Measurements from ENCODE around the gene KCTD17.
A peak's percentile ranks its signal among the peaks of the same experiment; 100 is the strongest.
"Not testable (repeated sequence)": the region's sequence is repeated elsewhere in the genome, so short reads cannot be mapped to it uniquely, and the experiment has no call there.

The KCTD17 gene

GRCh38 chr22:37067428-37067827, 15.9 kb downstream of the KCTD17 start:
- Mint-ChIP-seq H3K27me3 (peaks cover 16% of the 10 kb centered on the region), H3K4me1 (peaks cover 2% of the 10 kb centered on the region)

GRCh38 chr22:37068859-37069258, 17.3 kb downstream of the KCTD17 start:
- Mint-ChIP-seq H3K27ac (no peak overlapping the region), H3K4me3 (no peak overlapping the region), H3K36me3 (peaks cover 7% of the 10 kb centered on the region), H3K27me3 (peaks cover 16% of the 10 kb centered on the region), H3K4me1 (no peaks in the 10 kb centered on the region), H3K9me3 (no peaks in the 10 kb centered on the region)
- no peak for DNase-seq (ENCODE audit: low spot score in 2 of 2)
- no peak for ATAC-seq (ENCODE audit: low read depth)

More at GRCh38 chr22:37067428-37067827, 15.9 kb downstream of the KCTD17 start:
- peaks cover 9% of the 10 kb centered on the region for H3K36me3 Mint-ChIP-seq
- H3K9me3 Mint-ChIP-seq, result no peaks in the 10 kb centered on the region
- no peak overlapping the region for H3K27ac Mint-ChIP-seq
- DNase-seq (ENCODE audit: low spot score in 2 of 2) (no peak), ATAC-seq (ENCODE audit: low read depth) (no peak)
- no peak overlapping the region for H3K4me3 Mint-ChIP-seq

DNA sequence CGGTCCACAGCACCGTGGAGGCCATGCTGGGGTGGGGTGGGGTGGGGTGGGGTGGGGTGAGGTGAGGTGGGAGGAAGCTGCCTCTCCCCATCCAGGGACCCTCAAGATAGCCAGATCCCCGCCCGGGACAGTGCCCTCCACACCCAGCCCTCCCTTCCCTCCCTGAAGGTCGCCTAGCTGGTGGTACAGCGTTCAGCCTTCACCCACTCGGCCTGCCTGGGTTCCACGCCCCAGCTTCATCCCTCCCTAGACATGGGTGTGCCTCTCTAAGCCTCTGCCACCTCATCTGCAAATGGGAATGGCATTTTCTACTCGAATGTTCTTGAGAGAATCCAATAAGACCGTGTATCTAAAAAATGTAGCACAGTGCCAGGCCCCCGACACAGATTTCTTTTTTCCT, 17.8 kb downstream of the KCTD17 start:
- Mint-ChIP-seq H3K36me3 (peaks cover 5% of the 10 kb centered on the region), H3K4me1 (no peaks in the 10 kb centered on the region), H3K9me3 (no peaks in the 10 kb centered on the region), H3K27ac (no peak overlapping the region), H3K27me3 (peaks cover 16% of the 10 kb centered on the region), H3K4me3 (no peak overlapping the region)
- ATAC-seq (ENCODE audit: low read depth) (no peak), DNase-seq (ENCODE audit: low spot score in 2 of 2) (no peak)

DNA sequence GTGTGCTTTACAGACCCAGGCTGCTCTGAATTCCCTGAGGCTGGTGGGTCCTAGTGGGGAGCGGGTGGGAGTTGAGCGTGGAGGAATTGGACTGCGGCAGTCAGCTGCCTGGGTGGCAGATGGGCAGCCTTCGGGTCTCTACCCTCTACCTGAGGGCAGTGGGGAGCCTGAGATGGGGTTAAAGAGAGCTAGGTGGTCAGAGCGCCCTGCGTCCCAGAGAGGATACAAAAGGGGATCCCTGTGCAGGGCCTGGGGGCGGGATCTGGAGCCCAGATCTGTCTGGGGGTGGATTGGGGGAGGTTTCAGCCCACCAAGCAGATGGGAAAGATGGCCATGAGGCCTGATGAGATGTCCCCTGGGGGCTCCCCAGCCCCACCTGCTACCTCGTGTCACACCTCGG, 18.2 kb downstream of the KCTD17 start:
- no peak overlapping the region for H3K27ac Mint-ChIP-seq
- DNase-seq (ENCODE audit: low spot score in 2 of 2) (no peak), ATAC-seq (ENCODE audit: low read depth) (no peak)
- peaks cover 1% of the 10 kb centered on the region for H3K36me3 Mint-ChIP-seq
- peaks cover 16% of the 10 kb centered on the region for H3K27me3 Mint-ChIP-seq
- H3K9me3 Mint-ChIP-seq, result no peaks in the 10 kb centered on the region
- no peak overlapping the region for H3K4me3 Mint-ChIP-seq
- H3K4me1 Mint-ChIP-seq, result no peaks in the 10 kb centered on the region

- Mint-ChIP-seq H3K4me3 (no peak overlapping the region), H3K4me1 (no peaks in the 10 kb centered on the region), H3K9me3 (no peaks in the 10 kb centered on the region), H3K27ac (no peak overlapping the region), H3K27me3 (peaks cover 16% of the 10 kb centered on the region), H3K36me3 (no peaks in the 10 kb centered on the region)
- DNase-seq (ENCODE audit: low spot score in 2 of 2) (no peak), ATAC-seq (ENCODE audit: low read depth) (no peak)
Observed at GRCh38 chr22:37070334-37070733, 18.8 kb downstream of the KCTD17 start.

GRCh38 chr22:37070744-37071143, 19.2 kb downstream of the KCTD17 start:
- H3K27ac Mint-ChIP-seq, result no peak overlapping the region
- H3K36me3 Mint-ChIP-seq, result no peaks in the 10 kb centered on the region
- no peak overlapping the region for H3K4me3 Mint-ChIP-seq
- H3K4me1 Mint-ChIP-seq, result no peaks in the 10 kb centered on the region
- H3K9me3 Mint-ChIP-seq, result no peaks in the 10 kb centered on the region
- ATAC-seq (ENCODE audit: low read depth), result no peak
- DNase-seq (ENCODE audit: low spot score in 2 of 2), result no peak
- H3K27me3 Mint-ChIP-seq, result peaks cover 19% of the 10 kb centered on the region

GRCh38 chr22:37071850-37072592, 20.5 kb downstream of the KCTD17 start:
- not testable (repeated sequence) for ATAC-seq (ENCODE audit: low read depth); H3K36me3 Mint-ChIP-seq; H3K4me3 Mint-ChIP-seq; H3K4me1 Mint-ChIP-seq; DNase-seq (ENCODE audit: low spot score in 2 of 2); H3K27ac Mint-ChIP-seq; H3K9me3 Mint-ChIP-seq
- H3K27me3 Mint-ChIP-seq, result peaks cover 21% of the 10 kb centered on the region

DNA sequence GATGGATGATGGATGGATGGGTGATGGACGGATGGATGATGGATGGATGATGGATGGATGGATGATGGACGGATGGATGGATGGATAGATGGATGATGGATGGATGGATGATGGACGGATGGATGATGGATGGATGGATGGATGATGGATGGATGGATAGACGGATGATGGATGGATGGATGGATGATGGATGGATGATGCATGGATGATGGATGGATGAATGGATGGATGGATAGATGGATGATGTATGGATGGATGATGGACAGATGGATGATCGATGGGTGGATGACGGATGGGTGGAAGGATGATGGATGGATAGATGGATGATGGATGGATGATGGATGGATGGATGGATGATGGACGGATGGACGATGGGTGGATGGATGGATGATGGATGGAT, 21.1 kb downstream of the KCTD17 start:
- peaks cover 20% of the 10 kb centered on the region for H3K27me3 Mint-ChIP-seq
- no peaks in the 10 kb centered on the region for H3K4me1 Mint-ChIP-seq
- H3K9me3 Mint-ChIP-seq, result no peaks in the 10 kb centered on the region
- no peak overlapping the region for H3K4me3 Mint-ChIP-seq
- no peaks in the 10 kb centered on the region for H3K36me3 Mint-ChIP-seq
- no peak for DNase-seq (ENCODE audit: low spot score in 2 of 2)
- ATAC-seq (ENCODE audit: low read depth), result no peak
- H3K27ac Mint-ChIP-seq, result no peak overlapping the region

GRCh38 chr22:37074537-37074936, 23.0 kb downstream of the KCTD17 start:
- no peak for ATAC-seq (ENCODE audit: low read depth)
- Mint-ChIP-seq H3K9me3 (no peaks in the 10 kb centered on the region), H3K4me1 (peaks cover 10% of the 10 kb centered on the region), H3K27me3 (peaks cover 15% of the 10 kb centered on the region), H3K4me3 (no peak overlapping the region), H3K36me3 (no peaks in the 10 kb centered on the region), H3K27ac (no peak overlapping the region)
- no peak for DNase-seq (ENCODE audit: low spot score in 2 of 2)

DNA sequence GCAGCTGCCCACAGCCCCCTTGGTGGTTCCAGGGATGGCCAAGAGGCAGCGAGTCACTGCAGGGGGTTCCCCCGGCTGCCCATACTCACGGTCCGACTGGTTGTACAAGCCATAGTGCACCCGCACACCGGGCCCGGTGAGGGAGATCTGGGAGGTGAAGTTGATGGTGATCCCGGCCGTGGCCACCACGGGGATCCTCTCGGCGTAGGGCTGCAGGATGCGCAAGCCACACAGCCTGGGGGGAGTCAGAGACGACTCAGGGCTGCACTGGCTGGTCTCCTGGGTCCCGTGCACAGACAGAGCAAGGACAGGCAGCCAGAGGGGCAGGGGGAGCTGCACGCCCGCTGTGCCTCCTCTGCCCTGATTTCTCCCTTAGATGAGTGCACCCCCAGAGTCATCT, 23.5 kb downstream of the KCTD17 start:
- Mint-ChIP-seq H3K4me1 (peaks cover 12% of the 10 kb centered on the region), H3K4me3 (no peak overlapping the region), H3K27me3 (peaks cover 10% of the 10 kb centered on the region), H3K27ac (no peak overlapping the region), H3K36me3 (no peaks in the 10 kb centered on the region), H3K9me3 (no peaks in the 10 kb centered on the region)
- DNase-seq (ENCODE audit: low spot score in 2 of 2), result no peak
- no peak for ATAC-seq (ENCODE audit: low read depth)

DNA sequence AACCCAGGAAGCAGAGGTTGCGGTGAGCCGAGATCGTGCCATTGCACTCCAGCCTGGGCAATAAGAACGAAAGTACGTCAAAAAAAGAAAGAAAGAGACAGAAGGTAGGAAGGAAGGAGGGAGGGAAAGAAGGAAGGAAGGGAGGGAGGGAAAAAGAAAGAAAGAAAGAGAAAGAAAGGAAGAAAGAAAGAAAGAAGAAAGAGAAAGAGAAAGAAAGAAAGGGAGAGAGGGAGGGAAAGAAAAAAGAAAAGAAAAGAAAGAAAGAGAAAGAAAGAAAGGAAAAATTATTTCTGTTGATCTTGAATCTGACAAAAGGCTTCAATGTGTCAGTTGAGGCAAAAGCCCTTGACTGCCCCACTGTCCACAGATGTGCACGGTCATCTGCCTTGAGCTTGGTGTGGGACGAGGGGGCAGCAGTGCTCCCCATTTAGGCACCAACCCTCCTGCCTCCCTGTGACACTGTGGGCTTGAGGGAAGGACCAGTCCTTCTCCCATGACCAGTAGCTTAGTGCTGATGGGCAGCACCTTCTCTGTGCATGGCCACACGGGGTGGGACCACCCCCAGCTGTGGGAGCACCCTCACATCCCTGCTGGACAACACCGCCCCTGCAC, 24.4 kb downstream of the KCTD17 start:
- H3K27me3 Mint-ChIP-seq, result peaks cover 7% of the 10 kb centered on the region
- no peaks in the 10 kb centered on the region for H3K36me3 Mint-ChIP-seq
- no peak for ATAC-seq (ENCODE audit: low read depth)
- no peak for DNase-seq (ENCODE audit: low spot score in 2 of 2)
- H3K4me1 Mint-ChIP-seq, result peaks cover 12% of the 10 kb centered on the region
- no peak overlapping the region for H3K4me3 Mint-ChIP-seq
- no peak overlapping the region for H3K27ac Mint-ChIP-seq
- no peaks in the 10 kb centered on the region for H3K9me3 Mint-ChIP-seq

DNA sequence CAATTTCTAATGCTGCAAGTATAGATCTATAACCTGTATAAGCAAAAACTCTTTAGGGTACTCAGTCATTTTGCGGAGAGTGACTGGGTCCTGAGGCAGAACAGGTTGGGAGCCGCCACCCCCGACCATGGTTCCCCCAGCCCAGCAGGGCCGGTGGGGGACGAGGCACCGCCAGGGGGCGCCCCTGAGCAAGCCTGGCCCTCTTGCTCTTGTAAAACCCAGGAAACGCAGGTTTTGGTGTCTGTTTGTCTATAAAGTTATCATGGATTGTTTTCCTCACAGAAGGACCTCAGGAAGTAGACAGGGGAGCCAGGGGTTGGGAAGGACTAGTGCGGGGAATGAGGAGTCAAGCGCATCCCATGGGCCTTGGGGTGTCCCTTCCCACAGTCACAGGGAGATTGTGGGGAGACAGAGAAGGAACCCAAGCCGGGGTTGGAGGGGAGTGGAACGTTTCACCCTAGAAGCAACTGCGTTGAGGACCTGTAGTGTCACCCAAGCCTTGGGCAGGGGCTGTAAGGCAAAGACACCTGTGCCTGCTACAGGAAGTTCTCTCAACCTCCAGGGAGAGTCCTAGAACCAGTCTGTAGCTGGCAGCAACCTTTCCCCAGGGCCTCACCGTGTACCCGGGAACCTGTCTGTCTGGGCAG, 26.4 kb downstream of the KCTD17 start:
- Mint-ChIP-seq H3K27ac (peak overlapping the region; percentile 38), H3K27me3 (peaks cover 7% of the 10 kb centered on the region), H3K4me3 (no peak overlapping the region), H3K36me3 (no peaks in the 10 kb centered on the region), H3K4me1 (peaks cover 12% of the 10 kb centered on the region), H3K9me3 (no peaks in the 10 kb centered on the region)
- peak; percentile 63 for ATAC-seq (ENCODE audit: low read depth)
- peak; percentile 80 to 81 for DNase-seq (ENCODE audit: low spot score in 2 of 2)

- ATAC-seq (ENCODE audit: low read depth) (no peak), DNase-seq (ENCODE audit: low spot score in 2 of 2) (no peak)
- Mint-ChIP-seq H3K9me3 (no peaks in the 10 kb centered on the region), H3K36me3 (no peaks in the 10 kb centered on the region), H3K4me1 (peaks cover 12% of the 10 kb centered on the region), H3K4me3 (no peak overlapping the region), H3K27ac (no peak overlapping the region), H3K27me3 (peaks cover 7% of the 10 kb centered on the region)
Observed at GRCh38 chr22:37079158-37079557, 27.6 kb downstream of the KCTD17 start.

DNA sequence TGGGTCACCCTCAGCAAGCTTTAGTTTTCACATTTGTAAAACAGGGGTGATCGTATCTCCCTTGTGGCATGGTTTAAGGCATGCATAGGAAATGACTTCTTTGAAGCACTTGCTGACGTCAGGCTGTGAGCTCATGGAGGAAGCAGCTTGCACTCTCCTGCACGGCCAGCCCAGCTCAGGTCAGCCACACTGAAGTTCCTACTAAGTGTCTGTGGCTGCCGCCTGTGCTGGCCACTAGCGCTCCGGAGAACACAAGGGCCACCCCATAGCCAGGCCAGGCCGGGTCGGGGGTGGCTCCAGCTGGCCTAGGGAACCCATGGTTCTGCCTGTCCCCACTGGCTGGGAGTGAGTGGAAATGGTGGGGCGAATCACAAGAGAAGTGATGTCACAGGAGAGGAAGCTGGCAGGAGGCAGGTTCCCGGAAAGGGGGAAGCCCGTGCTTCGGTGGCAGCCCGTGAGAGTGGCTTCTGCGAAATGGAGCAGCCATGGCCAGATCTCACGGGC, 28.2 kb downstream of the KCTD17 start:
- Mint-ChIP-seq H3K4me1 (peaks cover 12% of the 10 kb centered on the region), H3K9me3 (no peaks in the 10 kb centered on the region), H3K36me3 (no peaks in the 10 kb centered on the region), H3K27me3 (peaks cover 7% of the 10 kb centered on the region), H3K4me3 (no peak overlapping the region), H3K27ac (peak overlapping the region; percentile 83)
- ATAC-seq (ENCODE audit: low read depth) (peak; percentile 74), DNase-seq (ENCODE audit: low spot score in 2 of 2) (peak; percentile 23 to 40)
